HepG2 (cell line): ENCODE measurements around the gene CTNNA2.

Source experiments
- EP300 ChIP-seq, 3 experiments: sonication (generic) in 1 of 3; formaldehyde crosslinking in 1 of 3; IDR thresholded peaks; 2 replicates each; pipeline versions ENCODE4 v1.5.1 to v1.6.1; 2011 to 2020; ENCODE audit warnings: low read depth in 2 of 3, low read length in 2 of 3, borderline replicate concordance in 1 of 3, improper control_type of control experiment in 1 of 3, mild to moderate bottlenecking in 1 of 3, missing genetic modification reagents in 1 of 3, moderate library complexity in 1 of 3
- PRDM4 ChIP-seq: sonication (generic); formaldehyde crosslinking; IDR thresholded peaks from 2 replicates; pipeline ENCODE4 v1.9.0; 2021; ENCODE audit warnings: missing genetic modification reagents, borderline replicate concordance
- SRSF9 ChIP-seq: fragments of 200-400 bp; formaldehyde crosslinking; IDR thresholded peaks from 2 replicates; pipeline ENCODE4 v1.6.1; 2018; ENCODE audit warnings: borderline replicate concordance, mild to moderate bottlenecking, low read depth, low read length; ENCODE audit not compliant: insufficient read depth, poor library complexity, severe bottlenecking
- ZFP36L1 ChIP-seq: sonication (generic); formaldehyde crosslinking; IDR thresholded peaks from 2 replicates; pipeline ENCODE4 v1.8.0; 2022; ENCODE audit warnings: mild to moderate bottlenecking, missing genetic modification reagents, moderate library complexity

- TF ChIP-seq ZFP36L1 (no peak), PRDM4 (CRISPR knock-in tag) (no peak), EP300 (IDR thresholded peaks at IDR 0.05; ENCODE audit: low read depth in 2 of 2, low read length in 2 of 2) (no peak), EP300 (CRISPR knock-in tag; IDR thresholded peaks at IDR 0.05; ENCODE audit: borderline replicate concordance) (no peak), SRSF9 (no peak)
Observed at GRCh38 chr2:79793006-79793405, 280.2 kb downstream of the CTNNA2 start.
